ENCODE measurements around the gene SLC7A11.

Gene SLC7A11

GRCh38 chr4:138205531-138206233, 36.5 kb downstream of the SLC7A11 start:
- DNase-seq (ENCODE audit: low read depth): no peak

GRCh38 chr4:138204507-138204906, 37.6 kb downstream of the SLC7A11 start:
- no peak for DNase-seq (ENCODE audit: low read depth)

- no peak for DNase-seq (ENCODE audit: low read depth)
These were observed 39.5 kb downstream of the SLC7A11 start for GRCh38 chr4:138202686-138203085.

GRCh38 chr4:138200236-138200590, 41.9 kb downstream of the SLC7A11 start:
- DNase-seq (ENCODE audit: low read depth): no peak

- DNase-seq (ENCODE audit: low read depth): no peak
These were observed 42.4 kb downstream of the SLC7A11 start for GRCh38 chr4:138199568-138200235.

GRCh38 chr4:138196153-138196552, 46.0 kb downstream of the SLC7A11 start:
- DNase-seq (ENCODE audit: low read depth): no peak

- DNase-seq (ENCODE audit: low read depth): no peak
These were observed 48.2 kb downstream of the SLC7A11 start for GRCh38 chr4:138193963-138194362.

- no peak for DNase-seq (ENCODE audit: low read depth)
These were observed 50.0 kb downstream of the SLC7A11 start for GRCh38 chr4:138192113-138192512.

GRCh38 chr4:138190452-138190858, 51.7 kb downstream of the SLC7A11 start:
- DNase-seq (ENCODE audit: low read depth): no peak

GRCh38 chr4:138189206-138189605, 52.9 kb downstream of the SLC7A11 start:
- no peak for DNase-seq (ENCODE audit: low read depth)

- DNase-seq (ENCODE audit: low read depth): no peak
These were observed 53.6 kb downstream of the SLC7A11 start for GRCh38 chr4:138188406-138189084.

- no peak for DNase-seq (ENCODE audit: low read depth)
These were observed 56.1 kb downstream of the SLC7A11 start for GRCh38 chr4:138185859-138186645.

- no peak for DNase-seq (ENCODE audit: low read depth)
These were observed 57.3 kb downstream of the SLC7A11 start for GRCh38 chr4:138184886-138185285.

GRCh38 chr4:138182838-138183426, 59.2 kb downstream of the SLC7A11 start:
- DNase-seq (ENCODE audit: low read depth): no peak

- no peak for DNase-seq (ENCODE audit: low read depth)
These were observed 60.9 kb downstream of the SLC7A11 start for GRCh38 chr4:138181287-138181686.

- DNase-seq (ENCODE audit: low read depth): no peak
These were observed 63.6 kb downstream of the SLC7A11 start for GRCh38 chr4:138178566-138178965.

GRCh38 chr4:138177278-138177968, 64.7 kb downstream of the SLC7A11 start:
- DNase-seq (ENCODE audit: low read depth): no peak

- no peak for DNase-seq (ENCODE audit: low read depth)
These were observed 67.0 kb downstream of the SLC7A11 start for GRCh38 chr4:138174981-138175794.

GRCh38 chr4:138164208-138164607, 77.9 kb downstream of the SLC7A11 start:
- no peak for DNase-seq (ENCODE audit: low read depth)

GRCh38 chr4:138163171-138163570, 79.0 kb downstream of the SLC7A11 start:
- no peak for DNase-seq (ENCODE audit: low read depth)

GRCh38 chr4:138162259-138162658, 79.9 kb downstream of the SLC7A11 start:
- DNase-seq (ENCODE audit: low read depth): no peak

Measured in stimulated activated CD8-positive, alpha-beta memory T cell treated with anti-CD3 and anti-CD28 coated beads, Interleukin-15, amount 100 ng/mL, for 1 hour (primary cell).